Natural killer cell (primary cell): ENCODE results near the gene RTBDN. TPM values are rescaled to one million over a fixed set of nuclear protein-coding genes. Genes with fewer than 3 reads are reported as not detected.
A peak's percentile ranks its signal among the peaks of the same experiment; 100 is the strongest.

Source experiments
- ATAC-seq, 3 donors: fragments of 150-1000 bp in 2 of 3; fragments of 200-7000 bp in 1 of 3; cut with Tn5 transposase; 1 replicate in 1 of 3; 2 replicates in 2 of 3; pipeline ENCODE4 v1.10.0; 2021; ENCODE audit warnings: mild to moderate bottlenecking in 2 of 3, moderate library complexity in 2 of 3
- DNase-seq, 2 donors: peaks; one replicate each; pipeline versions ENCODE4 v3.0.0 to v3.0.0-alpha.2; 2013 to 2021; ENCODE audit warnings: mixed read lengths in 1 of 2
- H3K27ac ChIP-seq: one replicate; pipeline ENCODE4 v1.5.1; 2013; ENCODE audit warnings: mild to moderate bottlenecking, low read length
- H3K27me3 ChIP-seq: one replicate; pipeline ENCODE4 v1.6.1; 2013; ENCODE audit warnings: low read length; ENCODE audit not compliant: control insufficient read depth, insufficient read depth
- H3K36me3 ChIP-seq: one replicate; pipeline ENCODE4 v1.6.1; 2013; ENCODE audit warnings: low read length; ENCODE audit not compliant: control insufficient read depth, insufficient read depth
- H3K4me1 ChIP-seq: one replicate; pipeline ENCODE4 v1.6.1; 2013; ENCODE audit warnings: low read length; ENCODE audit not compliant: control insufficient read depth, insufficient read depth
- H3K4me3 ChIP-seq: one replicate; pipeline ENCODE4 v1.5.1; 2013; ENCODE audit warnings: low read length
- H3K9me3 ChIP-seq: one replicate; pipeline ENCODE4 v1.6.1; 2013; ENCODE audit warnings: low read length; ENCODE audit not compliant: control insufficient read depth, insufficient read depth
- H3K27ac Mint-ChIP-seq, 2 donors: one replicate each; pipeline ENCODE4 v1.8.0; 2022; ENCODE audit warnings: mild to moderate bottlenecking in 2 of 2, mixed read lengths in 2 of 2, moderate library complexity in 1 of 2
- H3K27me3 Mint-ChIP-seq, 2 donors: one replicate each; pipeline ENCODE4 v1.8.0; 2022; ENCODE audit warnings: low read depth in 2 of 2, mixed read lengths in 2 of 2
- H3K36me3 Mint-ChIP-seq: one replicate; pipeline ENCODE4 v1.8.0; 2022; ENCODE audit warnings: mixed read lengths
- H3K4me1 Mint-ChIP-seq, 2 donors: one replicate each; pipeline ENCODE4 v1.8.0; 2022; ENCODE audit warnings: mixed read lengths in 2 of 2
- H3K4me3 Mint-ChIP-seq: one replicate; pipeline ENCODE4 v1.8.0; 2022; ENCODE audit warnings: mild to moderate bottlenecking, moderate library complexity, mixed read lengths
- H3K9me3 Mint-ChIP-seq, 2 donors: one replicate each; pipeline ENCODE4 v1.8.0; 2022; ENCODE audit warnings: mixed read lengths in 2 of 2
- CTCF ChIP-seq: fragments of 200-600 bp; IDR thresholded peaks from one replicate; pipeline ENCODE4 v1.8.0; 2022; ENCODE audit warnings: antibody characterized with exemption
- WGBS: methylation state at CpG from one replicate; pipeline ENCODE4 v1.1.7; 2013; ENCODE audit warnings: missing lambda C conversion rate; ENCODE audit not compliant: insufficient coverage; 5-methylcytosine and 5-hydroxymethylcytosine counted together
- intact Hi-C: fragments of 100-400 bp; cut with micrococcal nuclease; formaldehyde crosslinking; loops from one replicate; pipeline ENCODE4 v1.14.2; 2022
- total RNA-seq, 4 donors: library from RNA; stranded (reverse); fragments of 120-200 nt in 1 of 4; gene quantifications; one replicate each; pipeline versions ENCODE4 v1.2.3 to v1.2.4, GENCODE V29; 2013 to 2022

RTBDN gene
- total RNA-seq, 3 donors from 2014 or later (not counting 1 experiment from before 2014, with no cell fraction given), result not detected

GRCh38 chr19:12843328-12843727 is 8.9 kb upstream of the RTBDN start:
- peaks cover 31 to 45% of the 10 kb centered on the region in 2 donors for H3K27me3 Mint-ChIP-seq

DNA sequence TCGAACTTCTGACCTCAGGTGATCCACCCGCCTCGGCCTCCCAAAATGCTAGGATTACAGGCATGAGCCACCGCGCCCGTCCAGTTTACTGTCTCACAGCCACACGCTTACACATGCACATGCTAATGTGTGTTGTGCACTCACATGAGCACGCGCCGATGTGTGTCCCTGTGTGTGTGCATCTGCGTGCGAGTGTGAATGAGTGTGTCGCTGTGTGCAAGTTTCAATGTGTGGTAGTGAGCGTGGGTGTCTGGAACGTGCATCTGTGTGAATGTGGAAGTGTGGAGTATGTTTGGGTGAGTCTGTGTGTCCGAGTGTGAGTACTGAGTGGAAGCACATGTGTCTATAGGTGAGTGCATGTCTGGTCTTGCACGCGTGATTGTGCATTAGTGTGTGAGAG is 8.1 kb upstream of the RTBDN start:
- no peak overlapping the region for H3K27ac ChIP-seq
- Mint-ChIP-seq H3K4me3 (no peak overlapping the region), H3K36me3 (no peaks in the 10 kb centered on the region), H3K27me3 (peaks cover 34 to 48% of the 10 kb centered on the region in 2 donors), H3K4me1 (peaks cover 17 to 34% of the 10 kb centered on the region in 2 donors), H3K27ac (no peak overlapping the region), H3K9me3 (no peaks in the 10 kb centered on the region)
- H3K4me1 ChIP-seq, result peaks cover 32% of the 10 kb centered on the region
- no peak for DNase-seq
- H3K4me3 ChIP-seq, result no peak overlapping the region
- H3K9me3 ChIP-seq, result peaks cover 4% of the 10 kb centered on the region
- no peak for ATAC-seq
- H3K27me3 ChIP-seq, result peaks cover 50% of the 10 kb centered on the region
- intact Hi-C loops, result loop anchor here (5.0 kb wide), 1 partner anchor 35 kb away; the partner anchor contains the start of gene RNASEH2A
- no peak for TF ChIP-seq CTCF
- WGBS, result 94% methylated on average over 18 of the region's 18 CpGs
- H3K36me3 ChIP-seq, result no peaks in the 10 kb centered on the region

More at GRCh38 chr19:12843328-12843727, 8.9 kb upstream of the RTBDN start:
- H3K36me3 ChIP-seq, result no peaks in the 10 kb centered on the region
- DNase-seq, result no peak
- Mint-ChIP-seq H3K4me3 (no peak overlapping the region), H3K27ac (no peak overlapping the region), H3K36me3 (no peaks in the 10 kb centered on the region), H3K9me3 (no peaks in the 10 kb centered on the region), H3K4me1 (peaks cover 22 to 37% of the 10 kb centered on the region in 2 donors)
- H3K4me1 ChIP-seq, result peaks cover 32% of the 10 kb centered on the region
- TF ChIP-seq CTCF, result no peak
- no peak overlapping the region for H3K4me3 ChIP-seq
- intact Hi-C loops, result loop anchor here (5.0 kb wide), 1 partner anchor 36 kb away; the partner anchor contains the start of gene RNASEH2A
- WGBS, result 94% methylated on average over 11 of the region's 11 CpGs
- peaks cover 45% of the 10 kb centered on the region for H3K27me3 ChIP-seq
- peaks cover 4% of the 10 kb centered on the region for H3K9me3 ChIP-seq
- ATAC-seq, result no peak
- H3K27ac ChIP-seq, result no peak overlapping the region

- no peak overlapping the region for H3K27ac Mint-ChIP-seq
- H3K27me3 Mint-ChIP-seq, result peaks cover 48 to 54% of the 10 kb centered on the region in 2 donors
- ATAC-seq, result no peak
These were observed 6.7 kb upstream of the RTBDN start for GRCh38 chr19:12841094-12841493.

More at GRCh38 chr19:12841094-12841493, 6.7 kb upstream of the RTBDN start:
- Histone ChIP-seq H3K36me3 (no peaks in the 10 kb centered on the region), H3K9me3 (peaks cover 4% of the 10 kb centered on the region), H3K27ac (no peak overlapping the region), H3K4me3 (no peak overlapping the region), H3K27me3 (peaks cover 53% of the 10 kb centered on the region), H3K4me1 (peaks cover 26% of the 10 kb centered on the region)
- WGBS, result 8% methylated on average over 29 of the region's 29 CpGs
- intact Hi-C loops, result loop anchor here (5.0 kb wide), 1 partner anchor 34 kb away; the partner anchor contains the start of gene RNASEH2A
- Mint-ChIP-seq H3K4me3 (peak overlapping the region; percentile 48), H3K4me1 (peaks cover 16 to 34% of the 10 kb centered on the region in 2 donors), H3K9me3 (no peaks in the 10 kb centered on the region), H3K36me3 (no peaks in the 10 kb centered on the region)
- peak in 1 of 2 donors; percentile 26 for DNase-seq
- no peak for TF ChIP-seq CTCF
